ENCODE measurements around the gene PSME2. TPM values are rescaled to one million over a fixed set of nuclear protein-coding genes. Genes with fewer than 3 reads are reported as not detected.
A peak's percentile ranks its signal among the peaks of the same experiment; 100 is the strongest.
"Not testable (repeated sequence)": the region's sequence is repeated elsewhere in the genome, so short reads cannot be mapped to it uniquely, and the experiment has no call there.

Gene PSME2
- total RNA-seq, 1 experiment from 2014 or later: 162 TPM

- in situ Hi-C loops (cut with HindIII; ENCODE audit: low sequenced_read_pairs): no loop called here
- no peak for DNase-seq (ENCODE audit: low spot score)
Measured at GRCh38 chr14:24122416-24122815, 24.0 kb downstream of the PSME2 start.

- DNase-seq (ENCODE audit: low spot score): no peak
- in situ Hi-C loops (cut with HindIII; ENCODE audit: low sequenced_read_pairs): no loop called here
Measured at GRCh38 chr14:24121210-24121609, 25.2 kb downstream of the PSME2 start.

GRCh38 chr14:24119691-24120090 lies 26.7 kb downstream of the PSME2 start:
- in situ Hi-C loops (cut with HindIII; ENCODE audit: low sequenced_read_pairs): no loop called here
- no peak for DNase-seq (ENCODE audit: low spot score)

GRCh38 chr14:24117179-24117578 lies 29.2 kb downstream of the PSME2 start:
- in situ Hi-C loops (cut with HindIII; ENCODE audit: low sequenced_read_pairs): no loop called here
- no peak for DNase-seq (ENCODE audit: low spot score)

- in situ Hi-C loops (cut with HindIII; ENCODE audit: low sequenced_read_pairs): no loop called here
Measured at GRCh38 chr14:24116128-24116814, 30.1 kb downstream of the PSME2 start.

GRCh38 chr14:24115422-24116127 lies 30.8 kb downstream of the PSME2 start:
- in situ Hi-C loops (cut with HindIII; ENCODE audit: low sequenced_read_pairs): no loop called here
- DNase-seq (ENCODE audit: low spot score): no peak

More at GRCh38 chr14:24116128-24116814, 30.1 kb downstream of the PSME2 start:
- DNase-seq (ENCODE audit: low spot score): no peak

GRCh38 chr14:24114532-24115421 lies 31.6 kb downstream of the PSME2 start, which contains the start of the genes DCAF11 and NRL:
Gene DCAF11, plus strand, starts transcription at chr14:24114777. Its CDS starts 818 bp downstream, at chr14:24115595.
Gene NRL, minus strand, starts transcription at chr14:24114949. Its CDS starts 32,101 bp downstream, at chr14:24082848.
- peak; percentile 100 for DNase-seq (ENCODE audit: low spot score)
- in situ Hi-C loops (cut with HindIII; ENCODE audit: low sequenced_read_pairs): no loop called here

- in situ Hi-C loops (cut with HindIII; ENCODE audit: low sequenced_read_pairs): no loop called here
- peak; percentile 90 for DNase-seq (ENCODE audit: low spot score)
Measured at GRCh38 chr14:24113801-24114531, 32.4 kb downstream of the PSME2 start.

- no peak for DNase-seq (ENCODE audit: low spot score)
- in situ Hi-C loops (cut with HindIII; ENCODE audit: low sequenced_read_pairs): no loop called here
Measured at GRCh38 chr14:24113379-24113800, 33.0 kb downstream of the PSME2 start.

GRCh38 chr14:24110523-24110922 lies 35.9 kb downstream of the PSME2 start:
- DNase-seq (ENCODE audit: low spot score): no peak
- in situ Hi-C loops (cut with HindIII; ENCODE audit: low sequenced_read_pairs): no loop called here

- in situ Hi-C loops (cut with HindIII; ENCODE audit: low sequenced_read_pairs): no loop called here
- no peak for DNase-seq (ENCODE audit: low spot score)
Measured at GRCh38 chr14:24110060-24110459, 36.4 kb downstream of the PSME2 start.

- in situ Hi-C loops (cut with HindIII; ENCODE audit: low sequenced_read_pairs): no loop called here
- DNase-seq (ENCODE audit: low spot score): no peak
Measured at GRCh38 chr14:24108336-24108874, 38.0 kb downstream of the PSME2 start.

GRCh38 chr14:24106672-24107271 lies 39.6 kb downstream of the PSME2 start:
- DNase-seq (ENCODE audit: low spot score): no peak
- in situ Hi-C loops (cut with HindIII; ENCODE audit: low sequenced_read_pairs): no loop called here

- DNase-seq (ENCODE audit: low spot score); in situ Hi-C loops (cut with HindIII; ENCODE audit: low sequenced_read_pairs): not testable (repeated sequence)
Measured at GRCh38 chr14:24105609-24106239, 40.7 kb downstream of the PSME2 start.

GRCh38 chr14:24103451-24103850 lies 43.0 kb downstream of the PSME2 start:
- DNase-seq (ENCODE audit: low spot score): no peak
- in situ Hi-C loops (cut with HindIII; ENCODE audit: low sequenced_read_pairs): no loop called here

GRCh38 chr14:24102357-24103048 lies 43.9 kb downstream of the PSME2 start:
- no peak for DNase-seq (ENCODE audit: low spot score)
- in situ Hi-C loops (cut with HindIII; ENCODE audit: low sequenced_read_pairs): no loop called here

GRCh38 chr14:24100982-24101494 lies 45.4 kb downstream of the PSME2 start:
- in situ Hi-C loops (cut with HindIII; ENCODE audit: low sequenced_read_pairs): no loop called here
- no peak for DNase-seq (ENCODE audit: low spot score)
